Endodermal cell (in vitro differentiated cells): Measurements from ENCODE around the gene HGFAC. TPM values are rescaled to one million over a fixed set of nuclear protein-coding genes. Genes with fewer than 3 reads are reported as not detected.

Experiments
- DNase-seq: peaks from one replicate; pipeline ENCODE4 v3.0.0-alpha.2; 2017
- H3K27ac ChIP-seq: 2 replicates; pipeline ENCODE4 v1.5.1; 2013; ENCODE audit warnings: mild to moderate bottlenecking, low read depth, low read length, moderate library complexity
- H3K27me3 ChIP-seq: 2 replicates; pipeline ENCODE4 v1.6.1; 2013; ENCODE audit warnings: mild to moderate bottlenecking, low read length, moderate library complexity; ENCODE audit not compliant: insufficient read depth, control insufficient read depth, poor library complexity, severe bottlenecking
- H3K36me3 ChIP-seq: 2 replicates; pipeline ENCODE4 v1.7.0; 2013; ENCODE audit warnings: mild to moderate bottlenecking, low read length, moderate library complexity; ENCODE audit not compliant: control insufficient read depth, insufficient read depth
- H3K4me1 ChIP-seq: one replicate; pipeline ENCODE4 v1.7.0; 2013; ENCODE audit warnings: low read length; ENCODE audit not compliant: control insufficient read depth, insufficient read depth
- H3K4me3 ChIP-seq: 2 replicates; pipeline ENCODE4 v1.5.1; 2013; ENCODE audit warnings: mild to moderate bottlenecking, low read length, moderate library complexity
- H3K9ac ChIP-seq: 2 replicates; pipeline ENCODE4 v1.6.1; 2013; ENCODE audit warnings: mild to moderate bottlenecking, low read length, moderate library complexity; ENCODE audit not compliant: poor library complexity, severe bottlenecking; ENCODE audit errors: extremely low read depth
- H3K9me3 ChIP-seq: 2 replicates; pipeline ENCODE4 v1.6.1; 2013; ENCODE audit warnings: mild to moderate bottlenecking, low read length, moderate library complexity; ENCODE audit not compliant: control insufficient read depth
- H3K27ac Mint-ChIP-seq: 2 replicates; pipeline ENCODE4 v1.8.0; 2020; ENCODE audit warnings: mixed read lengths
- H3K27me3 Mint-ChIP-seq: 2 replicates; pipeline ENCODE4 v1.8.0; 2021; ENCODE audit warnings: mild to moderate bottlenecking, mixed read lengths; ENCODE audit not compliant: insufficient read depth
- H3K36me3 Mint-ChIP-seq: 2 replicates; pipeline ENCODE4 v1.8.0; 2020; ENCODE audit warnings: low read depth, mixed read lengths
- H3K4me1 Mint-ChIP-seq: 2 replicates; pipeline ENCODE4 v1.8.0; 2020; ENCODE audit warnings: mixed read lengths
- H3K4me3 Mint-ChIP-seq: 2 replicates; pipeline ENCODE4 v1.8.0; 2020; ENCODE audit warnings: mild to moderate bottlenecking, moderate library complexity, mixed read lengths
- H3K9me3 Mint-ChIP-seq: 2 replicates; pipeline ENCODE4 v1.8.0; 2020; ENCODE audit warnings: mild to moderate bottlenecking, mixed read lengths
- whole genome bisulfite sequencing, 2 experiments: methylation state at CpG; one replicate each; pipeline versions ENCODE4 v1.1.5 to v1.1.7; 2013; ENCODE audit warnings: missing lambda C conversion rate in 2 of 2, mixed read lengths in 1 of 2; ENCODE audit not compliant: insufficient coverage in 1 of 2, insufficient read length in 1 of 2; 5-methylcytosine and 5-hydroxymethylcytosine counted together
- total RNA-seq, 2 donors: library from RNA; stranded (reverse); fragmentation: NEBNext Ultra II Directional in 1 of 2; extraction: Animal tissue kit (Norgen Biotek cat#: 25700) in 1 of 2; gene quantifications; 2 replicates in 1 of 2; 3 replicates in 1 of 2; pipeline ENCODE4 v1.2.1, GENCODE V29; 2021
- TF ChIP-seq, protein P1 (sequence below): fragments of 200-600 bp; sonication (generic); conservative IDR thresholded peaks from 2 replicates; pipeline ENCODE4 v1.5.0; 2021; ENCODE audit warnings: antibody characterized with exemption, mild to moderate bottlenecking

HGFAC gene
- total RNA-seq, 2 donors from 2014 or later = 0.46 TPM; not detected in 1

GRCh38 chr4:3464911-3465697 lies 23.3 kb downstream of the HGFAC start:
- no peaks in the 10 kb centered on the region for H3K4me1 ChIP-seq
- TF ChIP-seq, protein P1, sequence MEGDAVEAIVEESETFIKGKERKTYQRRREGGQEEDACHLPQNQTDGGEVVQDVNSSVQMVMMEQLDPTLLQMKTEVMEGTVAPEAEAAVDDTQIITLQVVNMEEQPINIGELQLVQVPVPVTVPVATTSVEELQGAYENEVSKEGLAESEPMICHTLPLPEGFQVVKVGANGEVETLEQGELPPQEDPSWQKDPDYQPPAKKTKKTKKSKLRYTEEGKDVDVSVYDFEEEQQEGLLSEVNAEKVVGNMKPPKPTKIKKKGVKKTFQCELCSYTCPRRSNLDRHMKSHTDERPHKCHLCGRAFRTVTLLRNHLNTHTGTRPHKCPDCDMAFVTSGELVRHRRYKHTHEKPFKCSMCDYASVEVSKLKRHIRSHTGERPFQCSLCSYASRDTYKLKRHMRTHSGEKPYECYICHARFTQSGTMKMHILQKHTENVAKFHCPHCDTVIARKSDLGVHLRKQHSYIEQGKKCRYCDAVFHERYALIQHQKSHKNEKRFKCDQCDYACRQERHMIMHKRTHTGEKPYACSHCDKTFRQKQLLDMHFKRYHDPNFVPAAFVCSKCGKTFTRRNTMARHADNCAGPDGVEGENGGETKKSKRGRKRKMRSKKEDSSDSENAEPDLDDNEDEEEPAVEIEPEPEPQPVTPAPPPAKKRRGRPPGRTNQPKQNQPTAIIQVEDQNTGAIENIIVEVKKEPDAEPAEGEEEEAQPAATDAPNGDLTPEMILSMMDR = no peak
- Mint-ChIP-seq H3K27ac (no peak overlapping the region), H3K9me3 (peaks cover 3% of the 10 kb centered on the region), H3K36me3 (no peaks in the 10 kb centered on the region), H3K4me1 (no peaks in the 10 kb centered on the region), H3K4me3 (no peak overlapping the region), H3K27me3 (peaks cover 23% of the 10 kb centered on the region)
- peaks cover 27% of the 10 kb centered on the region for H3K27me3 ChIP-seq
- H3K36me3 ChIP-seq = no peaks in the 10 kb centered on the region
- H3K9me3 ChIP-seq = no peaks in the 10 kb centered on the region
- no peak overlapping the region for H3K9ac ChIP-seq
- no peak for DNase-seq
- 90 to 95% methylated on average over 17 to 21 of the region's 21 CpGs for WGBS, 2 experiments
- no peak overlapping the region for H3K4me3 ChIP-seq
- no peak overlapping the region for H3K27ac ChIP-seq

DNA sequence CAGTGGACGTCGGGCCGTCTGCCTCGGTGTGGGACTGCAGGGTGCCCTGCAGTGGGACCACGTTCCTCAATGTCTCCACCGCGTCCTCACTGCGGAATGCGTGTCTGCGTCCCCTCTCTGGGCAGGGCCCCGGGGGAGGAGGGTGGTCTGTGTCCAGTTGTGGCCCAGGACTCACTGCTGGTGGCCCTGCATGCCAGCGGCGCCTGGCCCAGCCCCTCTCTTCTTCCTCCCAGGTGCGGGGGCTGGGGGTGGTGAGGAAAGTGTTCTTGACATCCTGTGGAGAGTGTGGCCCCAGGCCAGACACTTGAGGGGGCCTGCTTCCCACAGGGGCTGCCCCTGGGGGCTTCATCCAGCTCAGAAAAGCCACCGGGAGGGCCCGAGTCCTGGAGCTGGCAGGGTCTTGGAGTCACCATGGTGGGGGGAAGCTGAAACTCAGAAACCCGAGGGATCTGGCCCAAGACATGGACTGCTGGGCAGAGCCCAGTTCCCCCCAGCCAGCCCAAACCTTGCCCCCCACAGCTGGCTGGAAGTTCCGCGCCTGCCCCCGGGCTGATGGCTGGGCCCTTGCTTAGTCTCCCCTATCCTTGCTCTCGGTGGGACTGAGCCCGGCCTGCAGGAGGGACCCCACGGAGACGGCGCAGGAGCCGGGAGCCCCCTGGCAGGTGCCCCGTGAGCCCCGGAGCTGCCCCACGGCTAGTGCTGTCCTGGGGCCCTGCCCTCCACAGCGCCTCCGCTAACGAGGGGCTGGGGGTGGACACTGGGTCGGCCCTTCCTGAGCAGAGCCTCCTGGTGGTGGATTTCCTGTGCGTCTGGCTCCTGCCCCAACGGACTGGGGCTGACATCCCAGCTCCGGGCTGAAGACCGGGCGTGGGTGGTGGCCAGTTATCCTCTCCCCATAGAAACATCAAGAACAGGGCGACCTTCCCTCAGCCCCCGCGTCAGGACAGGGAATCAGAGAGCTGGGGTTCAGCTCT lies 24.2 kb downstream of the HGFAC start:
- 86 to 88% methylated on average over 16 to 41 of the region's 41 CpGs for WGBS, 2 experiments
- no peak overlapping the region for H3K4me3 Mint-ChIP-seq
- DNase-seq = peak; percentile 86

More for the DNA sequence above, 24.2 kb downstream of the HGFAC start:
- no peaks in the 10 kb centered on the region for H3K4me1 Mint-ChIP-seq
- H3K4me3 ChIP-seq = no peak overlapping the region
- no peak overlapping the region for H3K27ac Mint-ChIP-seq
- no peaks in the 10 kb centered on the region for H3K9me3 Mint-ChIP-seq
- H3K27me3 ChIP-seq = peaks cover 27% of the 10 kb centered on the region
- no peaks in the 10 kb centered on the region for H3K36me3 ChIP-seq
- no peak overlapping the region for H3K9ac ChIP-seq
- TF ChIP-seq, protein P1 = peak; percentile 78
- H3K36me3 Mint-ChIP-seq = no peaks in the 10 kb centered on the region
- peaks cover 21% of the 10 kb centered on the region for H3K27me3 Mint-ChIP-seq
- H3K9me3 ChIP-seq = no peaks in the 10 kb centered on the region
- H3K4me1 ChIP-seq = no peaks in the 10 kb centered on the region
- no peak overlapping the region for H3K27ac ChIP-seq
